Measurements from ENCODE around the gene ITPR1.

- no peak for TF ChIP-seq CTCF (IDR thresholded peaks at IDR 0.05)
- no peak for TF ChIP-seq POLR2A (IDR thresholded peaks at IDR 0.05)
Measured at GRCh38 chr3:4655145-4656045, 162.2 kb downstream of the ITPR1 start.

Measured in esophagus squamous epithelium (tissue), 4 donors.